HEK293 (cell line): ENCODE data around the gene GATC.
"Not testable (repeated sequence)": the region's sequence is repeated elsewhere in the genome, so short reads cannot be mapped to it uniquely, and the experiment has no call there.

Source experiments
- CTCF ChIA-PET: fragments of 350-600 bp; formaldehyde crosslinking; extraction: SDS; loops from one replicate; lab custom pipeline; 2021; ENCODE audit warnings: antibody characterized with exemption; lab: Yijun Ruan, JAX
- POLR2A ChIA-PET: fragments of 300-600 bp; formaldehyde crosslinking; extraction: SDS; loops from one replicate; lab custom pipeline; 2020; ENCODE audit warnings: antibody characterized with exemption, inconsistent platforms; lab: Yijun Ruan, JAX
- H3K27ac ChIP-seq: fragments of 200-500 bp; sonication (Bioruptor generic); 2 replicates; pipeline ENCODE4 v1.5.1; 2014; ENCODE audit warnings: low read depth, low read length, control low read depth, inconsistent platforms; ENCODE audit errors: extremely low read depth
- H3K36me3 ChIP-seq, 2 experiments: fragments of 200-500 bp in 1 of 2; sonication (Bioruptor generic) in 1 of 2; 1 replicate in 1 of 2; 2 replicates in 1 of 2; pipeline ENCODE4 v1.5.1; 2014 to 2017; ENCODE audit warnings: inconsistent platforms in 2 of 2, low read length in 2 of 2; ENCODE audit not compliant: control insufficient read depth in 2 of 2, insufficient read depth in 1 of 2
- H3K4me1 ChIP-seq: fragments of 200-500 bp; sonication (Bioruptor generic); 2 replicates; pipeline ENCODE4 v1.5.1; 2014; ENCODE audit warnings: mild to moderate bottlenecking, low read length, inconsistent platforms; ENCODE audit not compliant: control insufficient read depth, insufficient read depth
- H3K4me3 ChIP-seq: 2 replicates; pipeline ENCODE4 v1.5.1; 2011; ENCODE audit warnings: low read depth, mild to moderate bottlenecking, control low read depth, low read length, moderate library complexity
- H3K9me3 ChIP-seq: fragments of 200-500 bp; sonication (Bioruptor generic); 2 replicates; pipeline ENCODE4 v1.5.1; 2014; ENCODE audit warnings: low read depth, low read length, inconsistent platforms; ENCODE audit not compliant: control insufficient read depth, insufficient read depth
- GLI2 ChIP-seq: fragments of 450-650 bp; formaldehyde crosslinking; IDR thresholded peaks from 2 replicates; pipeline ENCODE4; 2017; ENCODE audit warnings: missing biosample characterization, missing genetic modification characterization, low read depth, borderline replicate concordance
- OVOL3 ChIP-seq: fragments of 450-650 bp; formaldehyde crosslinking; IDR thresholded peaks from 2 replicates; pipeline ENCODE4 v1.5.1; 2016; ENCODE audit warnings: missing biosample characterization, missing genetic modification characterization
- SCRT2 ChIP-seq: fragments of 450-650 bp; formaldehyde crosslinking; IDR thresholded peaks from 2 replicates; pipeline ENCODE4 v1.5.1; 2016; ENCODE audit warnings: missing biosample characterization, missing genetic modification characterization
- YY1 ChIP-seq: fragments of 450-650 bp; formaldehyde crosslinking; IDR thresholded peaks from 2 replicates; pipeline ENCODE4 v1.5.1; 2018; ENCODE audit warnings: missing biosample characterization, missing genetic modification characterization
- ZFP41 ChIP-seq: fragments of 450-650 bp; formaldehyde crosslinking; IDR thresholded peaks from 2 replicates; pipeline ENCODE4 v1.5.1; 2016; ENCODE audit warnings: missing biosample characterization, missing genetic modification characterization, borderline replicate concordance
- ZNF121 ChIP-seq: fragments of 450-650 bp; formaldehyde crosslinking; IDR thresholded peaks from 2 replicates; pipeline ENCODE4 v1.5.1; 2016; ENCODE audit warnings: missing biosample characterization, missing genetic modification characterization
- ZNF302 ChIP-seq: fragments of 450-650 bp; formaldehyde crosslinking; IDR thresholded peaks from 2 replicates; pipeline ENCODE4 v1.5.1; 2016; ENCODE audit warnings: missing biosample characterization, missing genetic modification characterization, low read depth
- ZNF354C ChIP-seq: fragments of 450-650 bp; formaldehyde crosslinking; IDR thresholded peaks from 2 replicates; pipeline ENCODE4 v1.5.1; 2016; ENCODE audit warnings: missing biosample characterization, missing genetic modification characterization, low read depth, borderline replicate concordance
- ZNF394 ChIP-seq: fragments of 450-650 bp; formaldehyde crosslinking; IDR thresholded peaks from 2 replicates; pipeline ENCODE4 v1.5.1; 2016; ENCODE audit warnings: missing biosample characterization, missing genetic modification characterization, mild to moderate bottlenecking, moderate library complexity, borderline replicate concordance
- ZNF423 ChIP-seq: fragments of 450-650 bp; formaldehyde crosslinking; IDR thresholded peaks from 2 replicates; pipeline ENCODE4 v1.5.1; 2016; ENCODE audit warnings: missing biosample characterization, missing genetic modification characterization
- ZNF449 ChIP-seq: fragments of 450-650 bp; formaldehyde crosslinking; IDR thresholded peaks from 2 replicates; pipeline ENCODE4 v1.5.1; 2017; ENCODE audit warnings: missing biosample characterization, mild to moderate bottlenecking, missing genetic modification characterization, moderate library complexity
- ZNF48 ChIP-seq: fragments of 450-650 bp; formaldehyde crosslinking; IDR thresholded peaks from 2 replicates; pipeline ENCODE4 v1.5.1; 2016; ENCODE audit warnings: missing biosample characterization, missing genetic modification characterization
- ZNF555 ChIP-seq: fragments of 450-650 bp; formaldehyde crosslinking; conservative IDR thresholded peaks from 2 replicates; pipeline ENCODE4 v1.5.1; 2017; ENCODE audit warnings: missing biosample characterization, mild to moderate bottlenecking, missing genetic modification characterization, inconsistent platforms
- ZNF654 ChIP-seq: fragments of 450-650 bp; formaldehyde crosslinking; IDR thresholded peaks from 2 replicates; pipeline ENCODE4 v1.5.1; 2016; ENCODE audit warnings: low read depth, missing biosample characterization, missing genetic modification characterization
- TF ChIP-seq, protein P1 (sequence below): fragments of 450-650 bp; formaldehyde crosslinking; IDR thresholded peaks from 2 replicates; pipeline ENCODE4 v1.5.1; 2017; ENCODE audit warnings: missing biosample characterization, missing genetic modification characterization
- TF ChIP-seq, protein P2 (sequence below): fragments of 450-650 bp; formaldehyde crosslinking; IDR thresholded peaks from 2 replicates; pipeline ENCODE4 v1.5.1; 2016; ENCODE audit warnings: missing biosample characterization, missing genetic modification characterization
- TF ChIP-seq, protein P3 (sequence below): fragments of 450-650 bp; formaldehyde crosslinking; IDR thresholded peaks from 2 replicates; pipeline ENCODE4 v1.5.1; 2016; ENCODE audit warnings: missing biosample characterization, missing genetic modification characterization
- TF ChIP-seq, protein P4 (sequence below): fragments of 450-650 bp; formaldehyde crosslinking; IDR thresholded peaks from 2 replicates; pipeline ENCODE4 v1.5.0; 2017; ENCODE audit warnings: missing biosample characterization, missing genetic modification characterization, borderline replicate concordance

The GATC gene

DNA sequence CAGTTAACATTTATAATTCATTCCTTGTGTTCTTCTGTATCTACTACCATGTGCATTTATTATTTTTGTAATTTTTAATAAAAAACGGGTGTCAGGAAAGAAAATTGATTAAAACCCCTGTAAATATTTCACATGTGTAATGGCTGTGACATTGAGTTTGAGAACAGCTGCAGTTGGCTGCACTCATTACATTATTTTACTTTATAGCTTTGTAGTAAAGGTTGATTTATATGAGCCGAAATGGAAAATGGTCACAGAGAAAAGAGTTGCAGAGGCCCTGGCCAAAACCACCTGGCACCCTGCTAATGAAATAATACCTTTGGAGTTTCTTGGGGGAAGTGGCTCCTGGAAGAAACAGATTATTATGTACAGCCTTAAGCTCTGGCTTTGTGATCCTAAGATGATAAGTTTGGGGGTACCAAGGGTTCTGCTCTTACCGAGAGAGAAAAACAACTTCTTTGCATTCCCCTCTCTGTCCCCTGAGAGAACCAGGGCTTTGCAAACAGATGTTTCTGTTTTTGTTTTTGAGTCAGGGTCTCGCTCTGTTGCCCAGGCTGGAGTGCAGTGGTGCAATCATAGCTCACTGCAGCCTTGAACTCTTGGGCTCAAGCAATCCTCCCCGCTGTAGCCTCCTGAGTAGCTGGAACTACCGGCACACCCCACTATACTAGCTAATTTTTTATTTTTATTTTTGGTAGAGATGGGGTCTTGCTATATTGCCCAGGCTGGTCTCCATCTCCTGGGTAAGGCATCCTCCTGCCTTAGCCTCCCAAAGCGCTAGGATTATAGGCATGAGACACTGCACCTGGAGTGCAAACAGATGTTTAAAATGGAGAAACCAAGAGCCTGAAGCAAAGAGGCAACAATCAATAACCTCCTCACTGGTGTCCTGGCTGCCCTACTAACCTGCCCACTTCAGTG lies 40.0 kb downstream of the GATC start:
- POLR2A ChIA-PET, result interaction anchor here (1.0 kb wide), 2 partner anchors 10 to 11 kb away, joined by 4 to 5 read pairs; partner anchors contain the start of gene DYNLL1
- no peaks in the 10 kb centered on the region; the same call in 1 of the 2 replicates for H3K4me1 ChIP-seq
- H3K27ac ChIP-seq, result no peak overlapping the region
- TF ChIP-seq, protein P1, sequence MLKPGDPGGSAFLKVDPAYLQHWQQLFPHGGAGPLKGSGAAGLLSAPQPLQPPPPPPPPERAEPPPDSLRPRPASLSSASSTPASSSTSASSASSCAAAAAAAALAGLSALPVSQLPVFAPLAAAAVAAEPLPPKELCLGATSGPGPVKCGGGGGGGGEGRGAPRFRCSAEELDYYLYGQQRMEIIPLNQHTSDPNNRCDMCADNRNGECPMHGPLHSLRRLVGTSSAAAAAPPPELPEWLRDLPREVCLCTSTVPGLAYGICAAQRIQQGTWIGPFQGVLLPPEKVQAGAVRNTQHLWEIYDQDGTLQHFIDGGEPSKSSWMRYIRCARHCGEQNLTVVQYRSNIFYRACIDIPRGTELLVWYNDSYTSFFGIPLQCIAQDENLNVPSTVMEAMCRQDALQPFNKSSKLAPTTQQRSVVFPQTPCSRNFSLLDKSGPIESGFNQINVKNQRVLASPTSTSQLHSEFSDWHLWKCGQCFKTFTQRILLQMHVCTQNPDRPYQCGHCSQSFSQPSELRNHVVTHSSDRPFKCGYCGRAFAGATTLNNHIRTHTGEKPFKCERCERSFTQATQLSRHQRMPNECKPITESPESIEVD (tag by site-specific recombination), result 0 out of 2 replicates have a peak, but pooled peaks have one; percentile 22
- TF ChIP-seq ZNF555 (tag by site-specific recombination), result no peak
- TF ChIP-seq SCRT2 (tag by site-specific recombination), result no peak
- TF ChIP-seq ZNF121 (tag by site-specific recombination), result peak; percentile 96
- CTCF ChIA-PET, result interaction anchor here (0.7 kb wide), 1 partner anchor 14 kb away, joined by 3 read pairs; no protein-coding TSS in a partner anchor
- no peaks in the 10 kb centered on the region for H3K9me3 ChIP-seq
- no peak overlapping the region for H3K4me3 ChIP-seq
- H3K36me3 ChIP-seq, result peaks cover 0 to 17% of the 10 kb centered on the region in 2 experiments; a peak in 2 of 3 replicates

GRCh38 chr12:120487552-120487951 lies 41.3 kb downstream of the GATC start:
- not testable (repeated sequence) for H3K9me3 ChIP-seq, H3K4me3 ChIP-seq, H3K4me1 ChIP-seq, H3K27ac ChIP-seq
- H3K36me3 ChIP-seq, result peaks cover 0 to 13% of the 10 kb centered on the region in 2 experiments; a peak in 2 of 3 replicates
- CTCF ChIA-PET, result interaction anchor here (0.6 kb wide), 2 partner anchors 19 to 94 kb away, joined by 3 read pairs; no protein-coding TSS in a partner anchor
- POLR2A ChIA-PET, result interaction anchor here (1.0 kb wide), 1 partner anchor 9 kb away, joined by 3 read pairs; no protein-coding TSS in a partner anchor

GRCh38 chr12:120488057-120488640 lies 41.9 kb downstream of the GATC start:
- no peak overlapping the region for H3K27ac ChIP-seq
- CTCF ChIA-PET, result interaction anchor here (0.6 to 2.3 kb wide), 3 partner anchors 13 to 93 kb away, joined by 3 to 7 read pairs (median 3); no protein-coding TSS in a partner anchor
- peaks cover 0 to 10% of the 10 kb centered on the region in 2 experiments; a peak in 2 of 3 replicates for H3K36me3 ChIP-seq
- POLR2A ChIA-PET, result interaction anchor here (1.0 to 1.3 kb wide), 3 partner anchors 9 to 50 kb away, joined by 3 read pairs; no protein-coding TSS in a partner anchor
- no peaks in the 10 kb centered on the region; the same call in 1 of the 2 replicates for H3K4me1 ChIP-seq
- H3K9me3 ChIP-seq, result no peaks in the 10 kb centered on the region
- no peak overlapping the region for H3K4me3 ChIP-seq
- TF ChIP-seq, protein P2, sequence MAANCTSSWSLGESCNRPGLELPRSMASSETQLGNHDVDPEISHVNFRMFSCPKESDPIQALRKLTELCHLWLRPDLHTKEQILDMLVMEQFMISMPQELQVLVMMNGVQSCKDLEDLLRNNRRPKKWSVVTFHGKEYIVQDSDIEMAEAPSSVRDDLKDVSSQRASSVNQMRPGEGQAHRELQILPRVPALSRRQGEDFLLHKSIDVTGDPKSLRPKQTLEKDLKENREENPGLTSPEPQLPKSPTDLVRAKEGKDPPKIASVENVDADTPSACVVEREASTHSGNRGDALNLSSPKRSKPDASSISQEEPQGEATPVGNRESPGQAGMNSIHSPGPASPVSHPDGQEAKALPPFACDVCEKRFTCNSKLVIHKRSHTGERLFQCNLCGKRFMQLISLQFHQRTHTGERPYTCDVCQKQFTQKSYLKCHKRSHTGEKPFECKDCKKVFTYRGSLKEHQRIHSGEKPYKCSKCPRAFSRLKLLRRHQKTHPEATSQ, result no peak
- no peak for TF ChIP-seq ZNF48 (tag by site-specific recombination)
- TF ChIP-seq OVOL3 (tag by site-specific recombination), result no peak
- no peak for TF ChIP-seq ZNF654 (tag by site-specific recombination)
- TF ChIP-seq, protein P3, sequence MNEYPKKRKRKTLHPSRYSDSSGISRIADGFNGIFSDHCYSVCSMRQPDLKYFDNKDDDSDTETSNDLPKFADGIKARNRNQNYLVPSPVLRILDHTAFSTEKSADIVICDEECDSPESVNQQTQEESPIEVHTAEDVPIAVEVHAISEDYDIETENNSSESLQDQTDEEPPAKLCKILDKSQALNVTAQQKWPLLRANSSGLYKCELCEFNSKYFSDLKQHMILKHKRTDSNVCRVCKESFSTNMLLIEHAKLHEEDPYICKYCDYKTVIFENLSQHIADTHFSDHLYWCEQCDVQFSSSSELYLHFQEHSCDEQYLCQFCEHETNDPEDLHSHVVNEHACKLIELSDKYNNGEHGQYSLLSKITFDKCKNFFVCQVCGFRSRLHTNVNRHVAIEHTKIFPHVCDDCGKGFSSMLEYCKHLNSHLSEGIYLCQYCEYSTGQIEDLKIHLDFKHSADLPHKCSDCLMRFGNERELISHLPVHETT (tag by site-specific recombination), result no peak
- no peak for TF ChIP-seq YY1
- TF ChIP-seq ZNF354C (tag by site-specific recombination), result no peak
- TF ChIP-seq ZNF394, result no peak
- TF ChIP-seq ZFP41 (tag by site-specific recombination), result no peak
- no peak for TF ChIP-seq ZNF423 (tag by site-specific recombination)
- TF ChIP-seq ZNF449, result no peak
- TF ChIP-seq, protein P4, sequence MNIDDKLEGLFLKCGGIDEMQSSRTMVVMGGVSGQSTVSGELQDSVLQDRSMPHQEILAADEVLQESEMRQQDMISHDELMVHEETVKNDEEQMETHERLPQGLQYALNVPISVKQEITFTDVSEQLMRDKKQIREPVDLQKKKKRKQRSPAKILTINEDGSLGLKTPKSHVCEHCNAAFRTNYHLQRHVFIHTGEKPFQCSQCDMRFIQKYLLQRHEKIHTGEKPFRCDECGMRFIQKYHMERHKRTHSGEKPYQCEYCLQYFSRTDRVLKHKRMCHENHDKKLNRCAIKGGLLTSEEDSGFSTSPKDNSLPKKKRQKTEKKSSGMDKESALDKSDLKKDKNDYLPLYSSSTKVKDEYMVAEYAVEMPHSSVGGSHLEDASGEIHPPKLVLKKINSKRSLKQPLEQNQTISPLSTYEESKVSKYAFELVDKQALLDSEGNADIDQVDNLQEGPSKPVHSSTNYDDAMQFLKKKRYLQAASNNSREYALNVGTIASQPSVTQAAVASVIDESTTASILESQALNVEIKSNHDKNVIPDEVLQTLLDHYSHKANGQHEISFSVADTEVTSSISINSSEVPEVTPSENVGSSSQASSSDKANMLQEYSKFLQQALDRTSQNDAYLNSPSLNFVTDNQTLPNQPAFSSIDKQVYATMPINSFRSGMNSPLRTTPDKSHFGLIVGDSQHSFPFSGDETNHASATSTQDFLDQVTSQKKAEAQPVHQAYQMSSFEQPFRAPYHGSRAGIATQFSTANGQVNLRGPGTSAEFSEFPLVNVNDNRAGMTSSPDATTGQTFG (tag by site-specific recombination), result no peak
- no peak for TF ChIP-seq ZNF302
- no peak for TF ChIP-seq GLI2 (tag by site-specific recombination)
